ENCODE results near the gene SHROOM2. TPM values are rescaled to one million over a fixed set of nuclear protein-coding genes. Genes with fewer than 3 reads are reported as not detected.

Gene SHROOM2
- total RNA-seq, 1 experiment from 2014 or later = 0.15 TPM

DNA sequence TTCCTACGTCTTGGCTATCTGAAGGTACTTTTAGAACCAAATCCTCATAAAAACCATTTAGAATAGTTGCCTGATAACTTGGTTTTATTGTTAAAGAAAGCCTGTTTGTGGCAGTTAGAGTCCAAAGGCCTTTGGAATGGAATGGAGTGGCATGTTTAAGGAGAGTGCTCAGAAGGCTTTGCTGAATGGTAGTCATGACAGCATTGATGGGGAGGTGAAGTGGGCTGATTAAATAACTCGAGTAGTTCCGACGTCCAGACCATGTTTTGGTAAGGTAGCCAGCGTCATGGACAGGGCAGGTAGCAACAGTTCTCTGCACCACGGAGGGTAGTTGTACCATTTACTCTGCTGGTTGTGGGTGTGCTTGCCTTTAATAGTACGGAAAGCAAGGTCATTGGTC, 94.6 kb downstream of the SHROOM2 start:
- Histone ChIP-seq H4K20me1 (ENCODE audit: insufficient read depth, low read depth, low read length) (no peaks in the 10 kb centered on the region), H3K36me3 (ENCODE audit: insufficient read depth, low read length) (no peaks in the 10 kb centered on the region), H3K4me3 (ENCODE audit: low read length) (no peak overlapping the region), H3K27me3 (ENCODE audit: low read length) (no peaks in the 10 kb centered on the region), H3K4me2 (ENCODE audit: low read depth, low read length, poor library complexity, severe bottlenecking) (no peak overlapping the region), H3K9ac (ENCODE audit: low read length) (no peak overlapping the region), H3K27ac (ENCODE audit: low read length) (no peak overlapping the region), H3K9me2 (replicated peaks; ENCODE audit: insufficient read depth, low read length) (no peaks in the 10 kb centered on the region), H3K79me2 (ENCODE audit: low read length) (no peaks in the 10 kb centered on the region), H3K4me1 (ENCODE audit: low read length) (no peaks in the 10 kb centered on the region), H2AFZ (ENCODE audit: low read length) (no peak overlapping the region), H3K9me3 (ENCODE audit: low read length) (no peaks in the 10 kb centered on the region)
- no peak for DNase-seq

DNA sequence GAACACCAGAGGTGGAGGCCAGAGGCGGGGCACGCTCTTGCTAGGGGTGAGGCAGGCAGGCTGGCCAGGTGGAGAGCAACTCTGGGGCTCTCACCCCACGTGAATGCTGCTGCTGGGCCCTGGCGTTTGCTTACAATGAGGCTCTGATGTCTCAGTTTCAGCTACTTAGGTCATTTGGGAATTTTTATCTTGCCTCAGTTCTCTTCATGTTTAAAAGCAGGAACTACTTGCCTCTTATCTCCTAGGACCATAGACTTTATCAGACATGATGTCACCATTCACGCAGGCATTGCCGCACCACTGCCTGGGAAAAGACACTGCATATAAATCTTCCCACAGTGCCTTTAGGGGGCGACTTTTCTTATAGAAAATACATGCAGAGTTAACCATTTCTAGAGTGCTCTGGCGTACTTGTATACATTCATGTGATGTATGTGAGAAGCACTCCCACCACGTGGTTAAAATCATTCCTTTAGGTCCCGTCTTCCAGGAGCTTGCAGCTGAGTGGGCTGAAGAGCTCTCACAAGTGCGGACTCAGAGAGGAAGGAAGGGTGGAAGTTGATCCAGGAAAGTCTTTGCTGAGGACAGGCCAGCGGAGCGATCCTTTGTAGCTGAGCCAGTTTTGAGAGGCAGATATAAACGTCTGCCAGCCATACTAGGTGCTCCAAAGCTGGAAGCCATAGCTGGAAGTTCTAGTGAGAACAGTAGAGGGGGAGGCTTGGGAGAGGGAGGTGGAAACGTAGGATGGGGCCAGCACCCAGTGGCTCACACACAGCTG, 96.6 kb downstream of the SHROOM2 start:
- H3K4me3 ChIP-seq (ENCODE audit: low read length) = no peak overlapping the region
- H3K9me2 ChIP-seq (replicated peaks; ENCODE audit: insufficient read depth, low read length) = no peaks in the 10 kb centered on the region
- no peaks in the 10 kb centered on the region for H3K9me3 ChIP-seq (ENCODE audit: low read length)
- H3K9ac ChIP-seq (ENCODE audit: low read length) = no peak overlapping the region
- no peaks in the 10 kb centered on the region for H4K20me1 ChIP-seq (ENCODE audit: insufficient read depth, low read depth, low read length)
- H3K4me2 ChIP-seq (ENCODE audit: low read depth, low read length, poor library complexity, severe bottlenecking) = no peak overlapping the region
- H3K79me2 ChIP-seq (ENCODE audit: low read length) = no peaks in the 10 kb centered on the region
- H3K36me3 ChIP-seq (ENCODE audit: insufficient read depth, low read length) = no peaks in the 10 kb centered on the region
- DNase-seq = no peak
- no peaks in the 10 kb centered on the region for H3K27me3 ChIP-seq (ENCODE audit: low read length)
- H2AFZ ChIP-seq (ENCODE audit: low read length) = no peak overlapping the region
- H3K27ac ChIP-seq (ENCODE audit: low read length) = no peak overlapping the region
- H3K4me1 ChIP-seq (ENCODE audit: low read length) = no peaks in the 10 kb centered on the region

DNA sequence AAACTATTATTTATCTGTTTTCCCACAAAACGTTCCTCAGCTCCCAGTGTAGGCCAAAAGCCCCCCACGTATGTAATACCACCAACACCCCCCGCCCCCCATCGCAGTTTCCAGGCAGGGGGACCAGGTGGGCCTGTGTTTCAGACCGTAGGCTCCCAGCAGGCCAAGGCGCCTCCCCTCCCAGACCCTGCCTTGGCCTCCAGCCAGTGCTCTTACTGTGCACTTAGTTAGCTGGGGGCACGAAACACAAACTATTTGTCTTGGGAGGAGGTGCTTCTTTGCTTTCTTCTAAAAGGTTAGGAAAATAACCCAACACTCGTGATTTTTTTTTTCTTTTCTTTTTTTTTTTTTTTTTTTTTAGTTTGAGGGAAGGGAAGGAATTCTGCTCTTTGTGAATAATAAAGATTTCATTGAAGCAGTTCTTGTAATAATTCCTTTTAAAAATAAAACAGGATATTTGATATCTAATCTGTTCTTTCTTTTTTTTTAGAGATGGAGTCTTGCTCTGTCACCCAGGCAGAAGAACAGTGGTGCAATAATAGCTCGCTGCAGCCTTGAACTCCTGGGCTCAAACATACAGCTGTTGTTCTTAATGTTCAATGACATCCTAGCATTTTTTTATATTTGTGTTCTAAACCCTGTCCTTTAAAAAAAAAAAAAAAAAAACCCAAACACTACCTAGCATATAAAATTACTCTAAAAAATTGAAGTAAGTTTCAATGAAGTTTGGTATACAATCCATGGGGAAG, 98.0 kb downstream of the SHROOM2 start:
- no peak overlapping the region for H3K4me3 ChIP-seq (ENCODE audit: low read length)
- H3K4me2 ChIP-seq (ENCODE audit: low read depth, low read length, poor library complexity, severe bottlenecking) = no peak overlapping the region
- H3K9me3 ChIP-seq (ENCODE audit: low read length) = no peaks in the 10 kb centered on the region
- H3K27me3 ChIP-seq (ENCODE audit: low read length) = no peaks in the 10 kb centered on the region
- no peak overlapping the region for H2AFZ ChIP-seq (ENCODE audit: low read length)
- no peaks in the 10 kb centered on the region for H3K79me2 ChIP-seq (ENCODE audit: low read length)
- H3K27ac ChIP-seq (ENCODE audit: low read length) = no peak overlapping the region
- no peaks in the 10 kb centered on the region for H3K36me3 ChIP-seq (ENCODE audit: insufficient read depth, low read length)
- H3K9ac ChIP-seq (ENCODE audit: low read length) = no peak overlapping the region
- H3K9me2 ChIP-seq (replicated peaks; ENCODE audit: insufficient read depth, low read length) = no peaks in the 10 kb centered on the region
- DNase-seq = no peak
- no peaks in the 10 kb centered on the region for H4K20me1 ChIP-seq (ENCODE audit: insufficient read depth, low read depth, low read length)
- H3K4me1 ChIP-seq (ENCODE audit: low read length) = no peaks in the 10 kb centered on the region

DNA sequence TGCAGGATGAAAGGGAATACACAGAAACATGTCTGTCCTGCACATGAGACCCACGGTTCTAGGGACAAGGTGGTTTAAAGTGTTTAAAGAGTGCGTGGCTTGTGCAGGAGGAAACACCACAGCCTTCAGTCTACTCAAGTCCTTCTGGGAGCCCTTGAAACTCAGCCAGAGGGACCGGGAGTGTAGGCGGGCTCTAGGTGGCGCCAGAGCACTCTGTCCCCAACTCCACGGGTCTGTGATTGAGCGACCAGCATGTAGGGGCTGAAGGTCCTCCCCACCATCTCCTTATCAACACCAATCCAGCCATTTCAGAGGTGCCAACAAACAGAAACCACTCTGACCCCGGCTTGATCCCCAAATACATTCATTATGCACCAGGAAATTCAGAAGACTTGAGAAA, 98.9 kb downstream of the SHROOM2 start:
- peak; percentile 88 for DNase-seq
- no peaks in the 10 kb centered on the region for H3K79me2 ChIP-seq (ENCODE audit: low read length)

DNA sequence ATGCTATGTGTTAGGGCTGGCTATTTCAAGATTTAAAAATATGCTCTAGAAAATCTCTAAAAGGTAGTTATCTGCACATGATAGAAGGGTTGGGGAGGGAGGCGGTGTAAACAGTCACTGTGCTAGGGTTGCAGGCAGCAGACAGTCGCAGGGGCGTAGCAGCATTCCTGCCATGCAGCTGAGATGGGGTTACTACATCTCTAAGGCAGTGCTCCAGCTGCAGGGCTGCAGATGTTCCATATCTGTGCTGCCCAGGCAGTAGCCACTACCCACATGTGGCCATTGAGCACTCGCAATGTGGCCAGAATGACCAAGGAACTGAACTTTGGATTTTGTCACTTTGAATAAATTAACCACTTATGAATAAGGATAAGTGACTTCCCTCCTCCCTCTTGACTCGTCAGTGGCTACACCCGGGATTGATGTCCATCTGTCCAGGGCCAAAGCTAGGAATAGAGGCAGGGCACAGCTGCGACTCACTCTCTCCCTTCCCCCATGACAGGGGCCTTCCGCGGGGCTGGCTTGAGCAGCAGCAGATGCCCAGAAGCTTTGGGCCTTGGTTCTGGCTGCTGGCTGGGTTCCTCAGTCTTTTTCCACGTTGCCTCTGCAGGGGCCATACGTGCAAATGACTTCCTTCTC, 101.5 kb downstream of the SHROOM2 start:
- H3K4me1 ChIP-seq (ENCODE audit: low read length) = no peaks in the 10 kb centered on the region
- no peaks in the 10 kb centered on the region for H3K9me3 ChIP-seq (ENCODE audit: low read length)
- no peak overlapping the region for H3K4me3 ChIP-seq (ENCODE audit: low read length)
- no peaks in the 10 kb centered on the region for H3K9me2 ChIP-seq (replicated peaks; ENCODE audit: insufficient read depth, low read length)
- H3K27ac ChIP-seq (ENCODE audit: low read length) = no peak overlapping the region
- H3K27me3 ChIP-seq (ENCODE audit: low read length) = no peaks in the 10 kb centered on the region
- no peak overlapping the region for H3K4me2 ChIP-seq (ENCODE audit: low read depth, low read length, poor library complexity, severe bottlenecking)
- no peaks in the 10 kb centered on the region for H3K36me3 ChIP-seq (ENCODE audit: insufficient read depth, low read length)
- no peak overlapping the region for H3K9ac ChIP-seq (ENCODE audit: low read length)
- no peak overlapping the region for H2AFZ ChIP-seq (ENCODE audit: low read length)
- H4K20me1 ChIP-seq (ENCODE audit: insufficient read depth, low read depth, low read length) = no peaks in the 10 kb centered on the region
- DNase-seq = no peak
- H3K79me2 ChIP-seq (ENCODE audit: low read length) = no peaks in the 10 kb centered on the region

More for the DNA sequence above, 98.9 kb downstream of the SHROOM2 start:
- Histone ChIP-seq H3K4me3 (ENCODE audit: low read length) (no peak overlapping the region), H3K4me2 (ENCODE audit: low read depth, low read length, poor library complexity, severe bottlenecking) (no peak overlapping the region), H3K27me3 (ENCODE audit: low read length) (no peaks in the 10 kb centered on the region), H2AFZ (ENCODE audit: low read length) (no peak overlapping the region), H3K4me1 (ENCODE audit: low read length) (no peaks in the 10 kb centered on the region), H3K9me3 (ENCODE audit: low read length) (no peaks in the 10 kb centered on the region), H3K36me3 (ENCODE audit: insufficient read depth, low read length) (no peaks in the 10 kb centered on the region), H3K9ac (ENCODE audit: low read length) (no peak overlapping the region), H3K9me2 (replicated peaks; ENCODE audit: insufficient read depth, low read length) (no peaks in the 10 kb centered on the region), H4K20me1 (ENCODE audit: insufficient read depth, low read depth, low read length) (no peaks in the 10 kb centered on the region), H3K27ac (ENCODE audit: low read length) (no peak overlapping the region)

DNA sequence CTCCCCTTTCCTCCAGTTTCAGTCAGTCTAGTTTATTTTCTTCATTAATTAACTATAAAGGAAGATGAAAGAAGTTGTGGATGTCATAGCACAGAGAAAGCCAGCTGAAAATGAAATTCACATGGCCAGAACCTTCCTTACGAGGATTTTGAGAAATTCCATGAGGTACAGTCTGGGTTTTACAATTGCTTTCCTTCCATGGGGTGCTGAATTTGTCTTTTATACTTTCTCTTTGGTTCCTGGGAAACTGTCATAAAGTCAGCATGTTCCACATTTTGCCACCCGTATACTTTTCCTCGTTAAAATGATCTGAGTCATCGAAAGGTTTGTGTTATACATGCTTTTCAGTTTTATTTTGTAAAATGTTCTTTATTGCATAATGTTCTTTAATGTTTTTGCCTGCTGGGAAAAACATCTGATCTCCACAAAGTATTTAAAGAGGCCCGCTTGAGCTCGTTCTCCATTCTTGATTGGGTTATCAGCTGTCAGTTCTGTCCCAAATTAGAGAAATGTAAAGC, 102.8 kb downstream of the SHROOM2 start:
- H3K9me2 ChIP-seq (replicated peaks; ENCODE audit: insufficient read depth, low read length) = no peaks in the 10 kb centered on the region

DNA sequence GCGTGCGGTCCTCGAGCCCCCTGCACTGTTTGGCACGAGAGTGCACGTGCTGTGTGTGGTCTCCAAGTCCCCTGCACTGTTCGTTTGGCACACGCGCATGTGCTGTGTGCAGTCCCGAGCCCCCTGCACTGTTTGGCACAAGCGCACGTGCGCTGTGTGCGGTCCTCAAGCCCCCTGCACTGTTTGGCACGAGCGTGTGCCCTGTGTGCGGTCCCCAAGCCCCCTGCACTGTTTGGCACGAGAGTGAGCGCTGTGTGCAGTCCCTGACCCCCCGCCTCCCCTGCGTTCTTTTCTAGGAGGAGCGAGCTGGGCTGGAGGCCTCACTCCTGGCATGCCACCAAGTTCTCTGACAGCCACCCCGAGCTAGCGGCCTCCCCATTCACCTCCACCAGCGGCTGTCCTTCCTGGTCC, 104.5 kb downstream of the SHROOM2 start:
- H3K4me1 ChIP-seq (ENCODE audit: low read length) = no peaks in the 10 kb centered on the region

More for the DNA sequence above, 102.8 kb downstream of the SHROOM2 start:
- Histone ChIP-seq H3K4me1 (ENCODE audit: low read length) (no peaks in the 10 kb centered on the region), H3K4me3 (ENCODE audit: low read length) (no peak overlapping the region), H3K9ac (ENCODE audit: low read length) (no peak overlapping the region), H3K79me2 (ENCODE audit: low read length) (no peaks in the 10 kb centered on the region), H3K27ac (ENCODE audit: low read length) (no peak overlapping the region), H2AFZ (ENCODE audit: low read length) (no peak overlapping the region), H3K4me2 (ENCODE audit: low read depth, low read length, poor library complexity, severe bottlenecking) (no peak overlapping the region), H3K36me3 (ENCODE audit: insufficient read depth, low read length) (no peaks in the 10 kb centered on the region), H3K27me3 (ENCODE audit: low read length) (no peaks in the 10 kb centered on the region), H3K9me3 (ENCODE audit: low read length) (no peaks in the 10 kb centered on the region), H4K20me1 (ENCODE audit: insufficient read depth, low read depth, low read length) (no peaks in the 10 kb centered on the region)
- DNase-seq = no peak

More for the DNA sequence above, 104.5 kb downstream of the SHROOM2 start:
- Histone ChIP-seq H3K9me2 (replicated peaks; ENCODE audit: insufficient read depth, low read length) (no peaks in the 10 kb centered on the region), H3K27me3 (ENCODE audit: low read length) (no peaks in the 10 kb centered on the region), H3K9ac (ENCODE audit: low read length) (no peak overlapping the region), H3K9me3 (ENCODE audit: low read length) (no peaks in the 10 kb centered on the region), H3K36me3 (ENCODE audit: insufficient read depth, low read length) (no peaks in the 10 kb centered on the region), H2AFZ (ENCODE audit: low read length) (no peak overlapping the region), H3K4me2 (ENCODE audit: low read depth, low read length, poor library complexity, severe bottlenecking) (no peak overlapping the region), H4K20me1 (ENCODE audit: insufficient read depth, low read depth, low read length) (no peaks in the 10 kb centered on the region), H3K27ac (ENCODE audit: low read length) (no peak overlapping the region), H3K4me3 (ENCODE audit: low read length) (no peak overlapping the region), H3K79me2 (ENCODE audit: low read length) (no peaks in the 10 kb centered on the region)
- DNase-seq = no peak

Data from Karpas-422 (cell line).